HepG2 (cell line): ENCODE data around the gene PYCARD. TPM values are rescaled to one million over a fixed set of nuclear protein-coding genes. Genes with fewer than 3 reads are reported as not detected.

ENCODE experiments used
- ATAC-seq: fragments of 200-7000 bp; cut with Tn5 transposase; 3 replicates; pipeline ENCODE4 v1.9.1; 2020; ENCODE audit warnings: mild to moderate bottlenecking, moderate library complexity
- BruUV-seq: library from RNA; stranded (reverse); fragments of 400-500 nt; replicated peaks from 2 replicates; lab custom pipeline; 2021; lab: Mats Ljungman, UMichigan
- CTCF ChIA-PET: fragments of 300-600 bp; formaldehyde crosslinking; extraction: SDS; loops from one replicate; lab custom pipeline; 2021; ENCODE audit warnings: low total read pairs, inconsistent platforms, low intra/inter-chr PET ratio; lab: Yijun Ruan, JAX
- POLR2A ChIA-PET: fragments of 350-600 bp; sonication (Branson Sonifier 250); formaldehyde crosslinking; loops from one replicate; lab custom pipeline; 2020; ENCODE audit warnings: antibody characterized with exemption, inconsistent platforms; lab: Yijun Ruan, JAX
- DNase-seq: peaks from one replicate; pipeline ENCODE4 v3.0.0-alpha.2; 2015; ENCODE audit warnings: low spot score
- FAIRE-seq: peaks from 3 replicates; lab custom pipeline; 2011; peaks lifted over from hg19 to GRCh38; lab: Jason Lieb, UNC
- H2AFZ ChIP-seq: one replicate; pipeline ENCODE4 v1.6.1; 2011; ENCODE audit warnings: low read length, inconsistent platforms
- H3K27ac ChIP-seq: fragments of 300-600 bp; 3 replicates; pipeline ENCODE4 v1.8.0; 2011; ENCODE audit warnings: mixed run types, mild to moderate bottlenecking, mixed read lengths, low read length, inconsistent platforms; ENCODE audit not compliant: insufficient read depth; ENCODE audit errors: extremely low read length
- H3K27me3 ChIP-seq, 2 experiments: fragments of 200-600 bp in 1 of 2; 2 replicates in 1 of 2; 3 replicates in 1 of 2; pipeline versions ENCODE4 v1.6.0 to v1.8.0; 2011; ENCODE audit warnings: low read length in 2 of 2, mild to moderate bottlenecking in 2 of 2, moderate library complexity in 2 of 2, inconsistent platforms in 1 of 2; ENCODE audit not compliant: insufficient read depth in 2 of 2, control insufficient read depth in 1 of 2
- H3K36me3 ChIP-seq, 2 experiments: fragments of 200-600 bp in 1 of 2; replicated peaks in 1 of 2; 2 replicates in 1 of 2; 3 replicates in 1 of 2; pipeline versions ENCODE4 v1.5.1 to v1.8.0; 2011; ENCODE audit warnings: low read length in 2 of 2, inconsistent platforms in 1 of 2; ENCODE audit not compliant: insufficient read depth in 2 of 2, control insufficient read depth in 1 of 2
- H3K4me1 ChIP-seq: 2 replicates; pipeline ENCODE4 v1.5.1; 2012; ENCODE audit warnings: low read length, inconsistent platforms; ENCODE audit not compliant: insufficient read depth
- H3K4me2 ChIP-seq: 2 replicates; pipeline ENCODE4 v1.6.0; 2011; ENCODE audit warnings: low read depth, low read length, inconsistent platforms
- H3K4me3 ChIP-seq, 3 experiments: fragments of 200-600 bp in 1 of 3; sonication (generic), shearing (Covaris generic) in 1 of 3; replicated peaks in 1 of 3; 2 replicates each; pipeline ENCODE4 v1.5.1; 2011 to 2016; ENCODE audit warnings: low read length in 3 of 3, inconsistent platforms in 2 of 3, low read depth in 2 of 3, mild to moderate bottlenecking in 2 of 3, control low read depth in 1 of 3, mixed read lengths in 1 of 3; ENCODE audit not compliant: insufficient read depth in 1 of 3
- H3K79me2 ChIP-seq: one replicate; pipeline ENCODE4 v1.6.1; 2011; ENCODE audit warnings: low read length, inconsistent platforms; ENCODE audit not compliant: insufficient read depth
- H3K9ac ChIP-seq: 2 replicates; pipeline ENCODE4 v1.6.0; 2011; ENCODE audit warnings: mild to moderate bottlenecking, low read depth, low read length, inconsistent platforms; ENCODE audit not compliant: insufficient read depth
- H3K9me3 ChIP-seq: 2 replicates; pipeline ENCODE4 v1.5.1; 2012; ENCODE audit warnings: mild to moderate bottlenecking, low read length
- H4K20me1 ChIP-seq: 2 replicates; pipeline ENCODE4 v1.6.0; 2011; ENCODE audit warnings: inconsistent platforms, mild to moderate bottlenecking, low read length, moderate library complexity; ENCODE audit not compliant: insufficient read depth
- BCLAF1 ChIP-seq: fragments of 450-650 bp; IDR thresholded peaks from 2 replicates; pipeline ENCODE4 v1.6.1; 2017; ENCODE audit warnings: mild to moderate bottlenecking
- HOXA9 ChIP-seq: sonication (generic); formaldehyde crosslinking; IDR thresholded peaks from 2 replicates; pipeline ENCODE4 v1.8.1; 2022; ENCODE audit warnings: missing genetic modification reagents, mild to moderate bottlenecking, moderate library complexity, borderline replicate concordance
- KLF15 ChIP-seq: sonication (generic); formaldehyde crosslinking; IDR thresholded peaks from 2 replicates; pipeline ENCODE4 v1.8.1; 2023; ENCODE audit warnings: borderline replicate concordance, mild to moderate bottlenecking, inconsistent platforms, missing genetic modification reagents, mixed read lengths
- KMT2A ChIP-seq: sonication (generic); formaldehyde crosslinking; IDR thresholded peaks from 2 replicates; pipeline ENCODE4 v1.4.0; 2020; ENCODE audit warnings: missing genetic modification reagents
- MTA3 ChIP-seq: sonication (generic); formaldehyde crosslinking; IDR thresholded peaks from 2 replicates; pipeline ENCODE4 v1.4.0; 2020; ENCODE audit warnings: missing genetic modification reagents
- NFIB ChIP-seq: sonication (generic); formaldehyde crosslinking; IDR thresholded peaks from 2 replicates; pipeline ENCODE4 v1.9.0; 2021; ENCODE audit warnings: missing genetic modification reagents, mild to moderate bottlenecking, borderline replicate concordance
- NFRKB ChIP-seq: fragments of 450-650 bp; IDR thresholded peaks from 2 replicates; pipeline ENCODE4 v1.6.1; 2017
- TOPORS ChIP-seq: sonication (generic); formaldehyde crosslinking; IDR thresholded peaks from 2 replicates; pipeline ENCODE4 v1.8.0; 2023; ENCODE audit warnings: mild to moderate bottlenecking, missing genetic modification reagents
- ZBTB39 ChIP-seq: sonication (generic); formaldehyde crosslinking; IDR thresholded peaks from 2 replicates; pipeline ENCODE4 v1.5.0; 2020; ENCODE audit warnings: missing genetic modification reagents
- ZBTB8A ChIP-seq: sonication (generic); formaldehyde crosslinking; IDR thresholded peaks from 2 replicates; pipeline ENCODE4 v1.4.0; 2020; ENCODE audit warnings: mild to moderate bottlenecking, low read depth, missing genetic modification reagents, borderline replicate concordance
- ZFP82 ChIP-seq: sonication (generic); formaldehyde crosslinking; IDR thresholded peaks from 2 replicates; pipeline ENCODE4 v1.5.1; 2020; ENCODE audit warnings: mild to moderate bottlenecking, missing genetic modification reagents, borderline replicate concordance
- ZNF251 ChIP-seq: sonication (generic); formaldehyde crosslinking; IDR thresholded peaks from 2 replicates; pipeline ENCODE4 v1.9.0; 2021; ENCODE audit warnings: mild to moderate bottlenecking, missing genetic modification reagents
- ZNF549 ChIP-seq: sonication (generic); formaldehyde crosslinking; IDR thresholded peaks from 2 replicates; pipeline ENCODE4 v1.5.0; 2020; ENCODE audit warnings: missing genetic modification reagents
- ZNF557 ChIP-seq: sonication (generic); formaldehyde crosslinking; IDR thresholded peaks from 2 replicates; pipeline ENCODE4 v1.4.0; 2020; ENCODE audit warnings: missing genetic modification reagents
- ZNF563 ChIP-seq: sonication (generic); formaldehyde crosslinking; IDR thresholded peaks from 2 replicates; pipeline ENCODE4 v1.8.0; 2022; ENCODE audit warnings: mild to moderate bottlenecking, moderate library complexity, missing genetic modification reagents
- ZNF841 ChIP-seq: sonication (generic); formaldehyde crosslinking; IDR thresholded peaks from 2 replicates; pipeline ENCODE4 v1.8.1; 2023; ENCODE audit warnings: missing genetic modification reagents, borderline replicate concordance
- WGBS: methylation state at CpG from one replicate; pipeline ENCODE4 v1.1.6; 2017; ENCODE audit warnings: low lambda C conversion rate; 5-methylcytosine and 5-hydroxymethylcytosine counted together
- in situ Hi-C: cut with HindIII; loops from 2 replicates; pipeline ENCODE4 v1.10.0; 2017; ENCODE audit warnings: low pct_unique_long_range_greater_than_20kb; ENCODE audit not compliant: extremely low pct_ligation_motif_present
- intact Hi-C: fragments of 100-400 bp; cut with micrococcal nuclease; formaldehyde crosslinking; loops from one replicate; pipeline ENCODE4 v1.10.0; 2022; ENCODE audit not compliant: unreplicated experiment
- polyA plus RNA-seq, 8 experiments: library from polyadenylated mRNA; depleted of rRNA in 3 of 8; stranded (reverse) in 7 of 8; unstranded in 1 of 8; fragments of >200 nt; fragmentation: Illumina TruSeq in 4 of 8; extraction: Trizol in 4 of 8; gene quantifications; 2 replicates each; pipeline versions ENCODE4 v1.2.1 to v1.2.3, GENCODE V29; 2011 to 2016; ENCODE audit warnings: low read depth in 4 of 8, missing spikeins in 1 of 8, mixed read lengths in 1 of 8; ENCODE audit not compliant: insufficient read depth in 1 of 8
- total RNA-seq, 5 experiments: library from RNA; depleted of rRNA; stranded (reverse); fragments of >200 nt; fragmentation: Illumina TruSeq; extraction: Trizol; gene quantifications; 2 replicates each; pipeline ENCODE4 v1.2.3, GENCODE V29; 2016; ENCODE audit warnings: low read depth in 1 of 5

The PYCARD gene
- total and polyA plus RNA-seq, 2 of the 13 experiments (the other 11 are each of a cell fraction or from before 2014, with no cell fraction given), result 4.8 to 9.2 TPM

GRCh38 chr16:31182391-31182790 is 20.2 kb downstream of the PYCARD start (continued):
- TF ChIP-seq ZBTB8A (CRISPR knock-in tag), result no peak
- TF ChIP-seq ZNF841 (CRISPR knock-in tag), result no peak

GRCh38 chr16:31181102-31181830 is 21.3 kb downstream of the PYCARD start:
- Histone ChIP-seq H3K27ac (peak overlapping the region; percentile 94), H2AFZ (no peak overlapping the region), H3K4me3 (peak overlapping the region; percentile 90 to 93 (median 93)), H3K27me3 (no peaks in the 10 kb centered on the region; a peak in 1 of 5 replicates), H4K20me1 (peaks cover 57% of the 10 kb centered on the region), H3K4me2 (peak overlapping the region; percentile 90), H3K9ac (peak overlapping the region; percentile 98), H3K36me3 (peaks cover 25 to 45% of the 10 kb centered on the region in 2 experiments), H3K79me2 (peaks cover 67% of the 10 kb centered on the region), H3K4me1 (peaks cover 64% of the 10 kb centered on the region), H3K9me3 (no peaks in the 10 kb centered on the region)
- ATAC-seq, result peak; percentile 1; the same call in 2 of the 3 replicates
- CTCF ChIA-PET, result no interaction called here
- POLR2A ChIA-PET, result interaction anchor here (0.6 to 2.5 kb wide), 27 partner anchors 8 to 532 kb away, joined by 3 to 65 read pairs (median 9); partner anchors contain the start of genes ARMC5, KAT8, ORAI3 and PHKG2
- intact Hi-C loops (no loop called here), in situ Hi-C loops (no loop called here)
- FAIRE-seq, result no peak
- WGBS, result 1% methylated on average over 31 of the region's 31 CpGs
- BruUV-seq, result TSS peak; percentile 46
- DNase-seq, result no peak
- no peak for TF ChIP-seq HOXA9
- no peak for TF ChIP-seq MTA3 (CRISPR knock-in tag)
- TF ChIP-seq BCLAF1, result no peak
- TF ChIP-seq ZFP82 (CRISPR knock-in tag), result no peak
- TF ChIP-seq ZNF557, result no peak
- TF ChIP-seq KMT2A (CRISPR knock-in tag), result 0 out of 2 replicates have a peak, but pooled peaks have one; percentile 3
- TF ChIP-seq KLF15 (CRISPR knock-in tag), result no peak
- no peak for TF ChIP-seq ZNF563 (CRISPR knock-in tag)
- TF ChIP-seq ZNF549 (CRISPR knock-in tag), result no peak
- TF ChIP-seq ZNF251, result no peak
- TF ChIP-seq NFRKB, result no peak
- TF ChIP-seq NFIB (CRISPR knock-in tag), result 0 out of 2 replicates have a peak, but pooled peaks have one; percentile 31
- no peak for TF ChIP-seq ZBTB39 (CRISPR knock-in tag)
- no peak for TF ChIP-seq TOPORS (CRISPR knock-in tag)
